Endodermal cell (in vitro differentiated cells): ENCODE results near the gene GNB3. TPM values are rescaled to one million over a fixed set of nuclear protein-coding genes. Genes with fewer than 3 reads are reported as not detected.
A peak's percentile ranks its signal among the peaks of the same experiment; 100 is the strongest.

Experiments used
- DNase-seq: peaks from one replicate; pipeline ENCODE4 v3.0.0-alpha.2; 2017
- H3K27ac ChIP-seq: 2 replicates; pipeline ENCODE4 v1.5.1; 2013; ENCODE audit warnings: mild to moderate bottlenecking, low read depth, low read length, moderate library complexity
- H3K27me3 ChIP-seq: 2 replicates; pipeline ENCODE4 v1.6.1; 2013; ENCODE audit warnings: mild to moderate bottlenecking, low read length, moderate library complexity; ENCODE audit not compliant: insufficient read depth, control insufficient read depth, poor library complexity, severe bottlenecking
- H3K36me3 ChIP-seq: 2 replicates; pipeline ENCODE4 v1.7.0; 2013; ENCODE audit warnings: mild to moderate bottlenecking, low read length, moderate library complexity; ENCODE audit not compliant: control insufficient read depth, insufficient read depth
- H3K4me1 ChIP-seq: one replicate; pipeline ENCODE4 v1.7.0; 2013; ENCODE audit warnings: low read length; ENCODE audit not compliant: control insufficient read depth, insufficient read depth
- H3K4me3 ChIP-seq: 2 replicates; pipeline ENCODE4 v1.5.1; 2013; ENCODE audit warnings: mild to moderate bottlenecking, low read length, moderate library complexity
- H3K9ac ChIP-seq: 2 replicates; pipeline ENCODE4 v1.6.1; 2013; ENCODE audit warnings: mild to moderate bottlenecking, low read length, moderate library complexity; ENCODE audit not compliant: poor library complexity, severe bottlenecking; ENCODE audit errors: extremely low read depth
- H3K9me3 ChIP-seq: 2 replicates; pipeline ENCODE4 v1.6.1; 2013; ENCODE audit warnings: mild to moderate bottlenecking, low read length, moderate library complexity; ENCODE audit not compliant: control insufficient read depth
- H3K27ac Mint-ChIP-seq: 2 replicates; pipeline ENCODE4 v1.8.0; 2020; ENCODE audit warnings: mixed read lengths
- H3K27me3 Mint-ChIP-seq: 2 replicates; pipeline ENCODE4 v1.8.0; 2021; ENCODE audit warnings: mild to moderate bottlenecking, mixed read lengths; ENCODE audit not compliant: insufficient read depth
- H3K36me3 Mint-ChIP-seq: 2 replicates; pipeline ENCODE4 v1.8.0; 2020; ENCODE audit warnings: low read depth, mixed read lengths
- H3K4me1 Mint-ChIP-seq: 2 replicates; pipeline ENCODE4 v1.8.0; 2020; ENCODE audit warnings: mixed read lengths
- H3K4me3 Mint-ChIP-seq: 2 replicates; pipeline ENCODE4 v1.8.0; 2020; ENCODE audit warnings: mild to moderate bottlenecking, moderate library complexity, mixed read lengths
- H3K9me3 Mint-ChIP-seq: 2 replicates; pipeline ENCODE4 v1.8.0; 2020; ENCODE audit warnings: mild to moderate bottlenecking, mixed read lengths
- CTCF ChIP-seq: fragments of 200-600 bp; sonication (generic); conservative IDR thresholded peaks from 2 replicates; pipeline ENCODE4 v1.5.0; 2021; ENCODE audit warnings: antibody characterized with exemption, mild to moderate bottlenecking
- WGBS, 2 experiments: methylation state at CpG; one replicate each; pipeline versions ENCODE4 v1.1.5 to v1.1.7; 2013; ENCODE audit warnings: missing lambda C conversion rate in 2 of 2, mixed read lengths in 1 of 2; ENCODE audit not compliant: insufficient coverage in 1 of 2, insufficient read length in 1 of 2; 5-methylcytosine and 5-hydroxymethylcytosine counted together
- total RNA-seq, 2 donors: library from RNA; stranded (reverse); fragmentation: NEBNext Ultra II Directional in 1 of 2; extraction: Animal tissue kit (Norgen Biotek cat#: 25700) in 1 of 2; gene quantifications; 2 replicates in 1 of 2; 3 replicates in 1 of 2; pipeline ENCODE4 v1.2.1, GENCODE V29; 2021

Gene GNB3
- total RNA-seq, 2 donors from 2014 or later = 10.0 to 17.1 TPM

GRCh38 chr12:6852651-6853354 is 12.1 kb downstream of the GNB3 start:
- no peaks in the 10 kb centered on the region for H3K27me3 Mint-ChIP-seq
- Histone ChIP-seq H3K9ac (peak overlapping the region; percentile 54), H3K27ac (peak overlapping the region; percentile 61), H3K27me3 (no peaks in the 10 kb centered on the region), H3K4me3 (peak overlapping the region; percentile 92), H3K4me1 (peaks cover 2% of the 10 kb centered on the region), H3K36me3 (peaks cover 50% of the 10 kb centered on the region), H3K9me3 (no peaks in the 10 kb centered on the region)
- DNase-seq = peak; percentile 88
- peaks cover 25% of the 10 kb centered on the region for H3K4me1 Mint-ChIP-seq
- peaks cover 47% of the 10 kb centered on the region for H3K36me3 Mint-ChIP-seq
- H3K4me3 Mint-ChIP-seq = peak overlapping the region; percentile 88
- H3K9me3 Mint-ChIP-seq = no peaks in the 10 kb centered on the region
- peak overlapping the region; percentile 98 for H3K27ac Mint-ChIP-seq
- 3 to 15% methylated on average over 4 to 15 of the region's 18 CpGs for WGBS, 2 experiments
- TF ChIP-seq CTCF = no peak

GRCh38 chr12:6853626-6854025 is 12.9 kb downstream of the GNB3 start:
- H3K4me3 ChIP-seq = peak overlapping the region; percentile 92
- H3K9ac ChIP-seq = peak overlapping the region; percentile 54
- H3K4me1 ChIP-seq = peaks cover 2% of the 10 kb centered on the region
- H3K27me3 Mint-ChIP-seq = no peaks in the 10 kb centered on the region
- H3K4me1 Mint-ChIP-seq = peaks cover 25% of the 10 kb centered on the region
- peak overlapping the region; percentile 98 for H3K27ac Mint-ChIP-seq
- peaks cover 50% of the 10 kb centered on the region for H3K36me3 Mint-ChIP-seq
- no peaks in the 10 kb centered on the region for H3K9me3 Mint-ChIP-seq
- 100% methylated on average over 1 of the region's 1 CpG for WGBS, 2 experiments
- no peaks in the 10 kb centered on the region for H3K9me3 ChIP-seq
- TF ChIP-seq CTCF = no peak
- H3K4me3 Mint-ChIP-seq = peak overlapping the region; percentile 88
- DNase-seq = no peak
- H3K27me3 ChIP-seq = no peaks in the 10 kb centered on the region
- peaks cover 54% of the 10 kb centered on the region for H3K36me3 ChIP-seq
- H3K27ac ChIP-seq = no peak overlapping the region

- TF ChIP-seq CTCF = no peak
- H3K27ac Mint-ChIP-seq = peak overlapping the region; percentile 14
- no peaks in the 10 kb centered on the region for H3K27me3 Mint-ChIP-seq
- Histone ChIP-seq H3K4me1 (peaks cover 2% of the 10 kb centered on the region), H3K4me3 (peak overlapping the region; percentile 92), H3K27ac (no peak overlapping the region), H3K9me3 (no peaks in the 10 kb centered on the region), H3K9ac (no peak overlapping the region), H3K27me3 (no peaks in the 10 kb centered on the region), H3K36me3 (peaks cover 54% of the 10 kb centered on the region)
- H3K4me1 Mint-ChIP-seq = peaks cover 25% of the 10 kb centered on the region
- no peaks in the 10 kb centered on the region for H3K9me3 Mint-ChIP-seq
- WGBS, 2 experiments = 81 to 89% methylated on average over 5 to 6 of the region's 6 CpGs
- H3K4me3 Mint-ChIP-seq = peak overlapping the region; percentile 88
- DNase-seq = no peak
- peaks cover 51% of the 10 kb centered on the region for H3K36me3 Mint-ChIP-seq
Measured at GRCh38 chr12:6854036-6854435, 13.3 kb downstream of the GNB3 start.
